RPMI8226 (cell line): ENCODE measurements around the gene CFTR.
A peak's percentile ranks its signal among the peaks of the same experiment; 100 is the strongest.
"Not testable (repeated sequence)": the region's sequence is repeated elsewhere in the genome, so short reads cannot be mapped to it uniquely, and the experiment has no call there.

Experiments
- DNase-seq: peaks from one replicate; pipeline ENCODE4 v3.0.0-alpha.2; 2015

Gene CFTR

DNA sequence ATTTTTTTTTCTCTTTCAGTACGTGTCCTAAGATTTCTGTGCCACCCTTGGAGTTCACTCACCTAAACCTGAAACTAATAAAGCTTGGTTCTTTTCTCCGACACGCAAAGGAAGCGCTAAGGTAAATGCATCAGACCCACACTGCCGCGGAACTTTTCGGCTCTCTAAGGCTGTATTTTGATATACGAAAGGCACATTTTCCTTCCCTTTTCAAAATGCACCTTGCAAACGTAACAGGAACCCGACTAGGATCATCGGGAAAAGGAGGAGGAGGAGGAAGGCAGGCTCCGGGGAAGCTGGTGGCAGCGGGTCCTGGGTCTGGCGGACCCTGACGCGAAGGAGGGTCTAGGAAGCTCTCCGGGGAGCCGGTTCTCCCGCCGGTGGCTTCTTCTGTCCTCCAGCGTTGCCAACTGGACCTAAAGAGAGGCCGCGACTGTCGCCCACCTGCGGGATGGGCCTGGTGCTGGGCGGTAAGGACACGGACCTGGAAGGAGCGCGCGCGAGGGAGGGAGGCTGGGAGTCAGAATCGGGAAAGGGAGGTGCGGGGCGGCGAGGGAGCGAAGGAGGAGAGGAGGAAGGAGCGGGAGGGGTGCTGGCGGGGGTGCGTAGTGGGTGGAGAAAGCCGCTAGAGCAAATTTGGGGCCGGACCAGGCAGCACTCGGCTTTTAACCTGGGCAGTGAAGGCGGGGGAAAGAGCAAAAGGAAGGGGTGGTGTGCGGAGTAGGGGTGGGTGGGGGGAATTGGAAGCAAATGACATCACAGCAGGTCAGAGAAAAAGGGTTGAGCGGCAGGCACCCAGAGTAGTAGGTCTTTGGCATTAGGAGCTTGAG, at the start of gene CFTR:
Gene CFTR, plus strand, starts transcription at position 801 of the 830 bp plus-strand sequence. CDS start 70 bp downstream, outside the sequence.
- DNase-seq = no peak

DNA sequence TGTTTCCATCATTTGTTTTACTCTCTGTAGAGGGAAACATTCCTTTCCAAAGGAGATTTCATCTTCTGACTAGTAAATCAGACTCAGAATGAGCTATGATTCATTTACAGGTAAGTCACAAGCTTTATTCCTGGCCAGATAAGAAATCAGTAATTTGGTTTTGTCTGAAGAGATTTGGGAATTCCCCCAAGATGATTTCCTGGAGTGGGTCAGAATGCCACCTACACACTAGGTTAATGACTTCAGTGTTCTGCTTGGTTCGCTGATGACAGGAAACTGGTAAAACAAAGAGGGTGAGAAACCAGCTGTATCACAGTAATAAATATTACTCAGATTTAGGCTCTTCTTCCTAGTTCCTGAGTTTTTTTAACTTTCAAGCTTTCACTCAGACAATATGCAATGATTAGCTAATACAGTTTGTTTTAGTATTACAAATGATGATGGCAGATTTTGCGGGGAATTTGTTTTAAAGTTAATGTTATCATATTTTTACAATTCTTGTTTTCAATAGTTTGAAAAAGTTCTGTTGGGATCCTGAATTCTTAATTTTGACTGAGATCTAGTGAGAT, 44.3 kb upstream of the CFTR start:
- DNase-seq = no peak

DNA sequence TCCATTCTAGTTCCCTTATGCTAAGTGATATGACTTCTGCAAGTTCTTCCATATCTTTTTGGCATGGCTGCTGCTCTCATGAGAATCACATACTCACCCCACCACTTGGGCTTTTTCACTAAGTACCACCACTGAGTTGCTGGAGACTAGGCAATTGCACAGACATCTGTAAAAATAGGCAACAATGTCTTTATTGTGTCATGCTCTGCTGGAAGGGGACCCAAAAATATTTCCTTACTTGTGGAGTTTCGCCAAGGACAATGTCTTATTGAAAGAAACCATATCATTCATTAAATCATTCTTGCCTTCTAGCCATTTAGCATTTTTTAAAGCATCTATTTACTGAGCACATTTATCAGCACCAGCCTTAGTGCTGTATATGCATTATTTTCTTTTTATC, 35.2 kb upstream of the CFTR start:
- DNase-seq = no peak

DNA sequence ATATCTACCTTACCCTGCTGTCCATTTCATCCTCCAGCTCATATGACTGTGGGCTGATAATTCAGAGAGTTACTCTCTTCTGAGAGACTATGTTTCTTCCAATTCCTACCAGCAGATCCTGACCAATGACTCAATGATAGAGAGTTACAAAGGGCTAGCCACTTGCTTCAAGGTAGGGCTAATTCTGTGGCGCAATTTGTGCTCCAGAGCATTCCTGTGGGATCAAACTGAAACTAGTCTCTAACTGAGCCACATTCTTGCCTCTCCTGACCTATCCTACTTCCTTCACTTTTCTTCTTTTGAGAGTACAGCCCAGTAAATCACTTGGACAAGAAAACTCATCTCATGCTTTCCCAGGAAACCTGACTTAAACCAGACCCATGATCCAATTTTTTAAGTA, 34.6 kb upstream of the CFTR start:
- DNase-seq = no peak

DNA sequence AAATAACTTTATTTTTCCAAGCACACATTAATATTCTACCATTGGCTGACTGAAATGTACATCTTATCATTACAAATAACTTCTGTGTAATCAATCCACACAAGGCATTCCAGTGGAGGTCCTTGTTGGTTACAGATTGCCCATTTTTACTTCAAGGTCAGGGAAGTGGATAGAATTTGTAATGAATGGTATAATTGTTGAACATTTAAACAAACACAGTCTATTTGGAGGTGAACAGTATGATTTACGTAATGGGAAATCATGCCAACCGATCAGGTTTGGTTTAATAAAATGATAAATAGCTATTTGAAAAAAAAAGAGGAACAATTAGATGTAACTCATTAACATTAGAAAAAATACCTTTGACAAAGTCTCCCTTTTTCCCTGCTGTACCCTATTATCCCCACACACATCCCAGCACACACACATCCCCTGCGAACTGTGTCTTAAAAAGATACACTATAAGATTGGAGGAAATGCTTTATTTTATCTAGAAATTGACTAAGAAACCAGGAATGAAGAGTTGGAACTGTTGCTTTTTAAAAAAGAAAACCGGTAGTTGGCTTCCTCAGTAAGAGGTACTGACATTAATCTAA, 33.5 kb upstream of the CFTR start:
- no peak for DNase-seq

DNA sequence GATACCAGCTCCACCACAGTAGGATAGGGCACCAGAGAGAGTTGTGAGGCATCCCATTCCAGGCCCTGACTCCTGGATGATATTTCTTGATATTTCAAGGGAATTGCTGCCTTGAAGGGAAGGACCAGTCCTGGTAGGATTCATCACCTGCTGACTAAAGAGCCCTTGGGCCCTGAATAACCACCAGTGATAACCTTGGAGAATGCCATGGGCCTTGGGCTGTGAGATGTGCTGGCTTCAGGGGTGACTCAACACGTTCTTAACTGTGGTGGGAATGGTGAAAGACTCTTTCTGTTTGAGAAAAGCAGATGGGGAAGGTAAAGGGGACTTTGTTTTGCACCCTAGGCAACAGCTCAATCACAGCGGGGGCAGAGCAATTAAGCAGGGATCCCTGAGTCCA, 31.2 kb upstream of the CFTR start:
- DNase-seq = no peak

DNA sequence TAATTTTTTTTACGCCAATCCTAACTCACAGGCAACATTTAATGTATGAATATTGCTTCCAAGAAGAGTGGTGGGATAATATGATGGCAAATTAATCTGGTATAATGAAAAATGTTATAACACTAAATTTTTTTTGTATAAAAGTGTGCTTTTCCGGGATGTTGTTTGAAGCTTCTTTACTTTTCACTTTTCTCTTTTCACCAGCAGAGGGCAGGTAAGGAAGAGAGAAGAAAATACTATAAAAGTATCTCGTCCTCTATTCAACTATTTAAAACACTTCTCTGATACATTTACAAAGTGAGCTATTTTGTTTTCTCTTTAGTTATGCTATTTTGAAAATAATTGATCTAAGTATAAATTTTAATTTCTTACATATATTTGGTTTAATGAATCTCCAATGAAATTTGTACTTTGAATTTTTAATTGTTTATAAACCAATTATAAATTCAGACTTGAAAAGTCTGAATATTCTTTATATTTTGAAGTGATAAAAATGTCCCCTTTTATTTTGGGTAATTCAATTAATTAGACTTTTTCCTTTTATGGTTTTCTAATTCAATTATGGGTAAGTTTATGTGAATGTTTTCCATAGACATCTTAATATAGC, 20.7 kb upstream of the CFTR start:
- DNase-seq = peak; percentile 65

DNA sequence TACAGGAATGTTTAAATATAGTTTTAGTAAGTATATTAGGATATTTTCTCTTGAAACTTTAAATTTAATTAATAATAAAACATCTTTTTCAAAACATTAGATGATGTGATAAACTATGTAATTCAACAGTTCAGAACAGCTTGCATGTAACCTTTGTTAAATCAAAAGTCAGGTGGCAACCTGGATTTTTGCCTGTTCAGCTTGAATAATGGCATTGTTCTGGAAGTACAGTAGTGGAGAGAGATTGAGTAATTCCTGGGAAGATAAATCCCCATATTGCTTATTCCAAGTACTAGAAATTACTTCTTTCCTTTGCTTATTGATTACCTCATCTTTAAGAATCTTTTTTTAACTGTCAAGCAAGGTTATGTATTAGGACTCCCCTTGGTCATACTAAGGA, 20.1 kb upstream of the CFTR start:
- DNase-seq = no peak

DNA sequence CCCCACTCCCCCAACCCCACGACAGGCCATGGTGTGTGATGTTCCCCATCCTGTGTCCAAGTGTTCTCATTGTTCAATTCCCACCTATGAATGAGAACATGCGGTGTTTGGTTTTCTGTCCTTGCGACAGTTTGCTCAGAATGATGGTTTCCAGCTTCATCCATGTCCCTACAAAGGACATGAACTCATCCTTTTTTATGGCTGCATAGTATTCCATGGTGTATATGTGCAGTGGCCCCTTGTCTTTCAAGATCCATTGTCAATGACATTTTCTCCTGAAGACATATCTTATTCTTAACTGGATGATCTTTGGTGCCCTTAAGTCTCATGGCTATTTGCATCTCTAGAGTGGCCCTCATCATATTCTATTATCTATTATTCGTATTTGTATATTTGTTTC, 19.0 kb upstream of the CFTR start:
- DNase-seq = not testable (repeated sequence)

DNA sequence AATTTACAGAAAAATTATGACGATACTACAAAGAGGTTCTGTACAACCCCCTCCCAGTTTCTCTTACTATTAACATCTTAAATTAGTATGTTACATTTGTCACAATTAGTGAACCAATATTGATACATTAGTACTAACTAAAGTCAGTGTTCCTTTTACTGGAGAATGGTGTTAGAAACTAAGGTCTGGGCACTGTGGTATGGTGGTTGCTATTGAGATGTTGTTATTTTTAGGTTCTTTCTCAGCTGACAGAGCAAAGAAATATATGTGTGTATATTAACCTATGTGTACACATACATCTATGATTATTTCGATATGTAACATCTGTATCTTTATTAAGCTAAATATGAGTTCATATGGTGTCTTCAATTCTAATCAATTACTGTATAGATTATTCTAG, 11.7 kb upstream of the CFTR start:
- DNase-seq = no peak

DNA sequence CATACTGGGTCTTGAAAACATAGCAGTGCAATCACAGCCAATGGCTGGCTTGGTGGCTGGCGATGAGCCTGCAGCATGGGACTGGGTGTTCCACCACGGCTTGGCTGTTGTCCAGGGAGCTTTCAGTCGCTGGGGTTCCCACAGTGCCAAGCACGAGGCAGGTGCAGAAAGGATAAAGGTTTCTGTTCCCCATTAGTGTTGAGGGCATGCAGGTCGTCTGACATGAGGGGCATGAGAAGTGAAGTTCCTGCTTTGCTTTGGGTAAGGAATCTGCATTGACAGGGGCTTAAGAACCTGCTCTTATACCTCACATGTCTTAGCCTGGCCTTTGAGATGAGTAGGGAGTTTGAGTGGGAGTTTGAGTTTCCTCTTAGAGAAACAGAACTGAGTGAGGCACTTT, 9.0 kb upstream of the CFTR start:
- peak; percentile 100 for DNase-seq

DNA sequence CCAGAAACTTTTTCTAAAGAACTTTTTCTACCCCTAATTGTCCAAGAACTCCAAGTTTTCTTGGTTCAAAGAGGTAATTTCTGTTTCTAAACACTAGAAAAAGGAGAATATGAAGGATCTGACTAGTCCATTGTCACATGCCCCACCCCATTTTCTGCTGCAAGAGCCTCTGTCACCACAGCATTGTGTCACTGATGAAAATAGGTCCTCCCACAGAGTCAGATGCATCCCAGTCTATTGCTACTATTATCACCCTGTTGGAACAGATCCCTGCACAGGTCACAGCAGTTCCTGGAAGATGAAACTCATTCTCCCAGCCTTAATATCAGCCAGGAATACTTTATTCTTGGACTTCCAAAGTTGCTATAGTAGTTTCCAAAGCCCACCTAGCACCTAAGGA, 7.5 kb upstream of the CFTR start:
- peak; percentile 31 for DNase-seq

DNA sequence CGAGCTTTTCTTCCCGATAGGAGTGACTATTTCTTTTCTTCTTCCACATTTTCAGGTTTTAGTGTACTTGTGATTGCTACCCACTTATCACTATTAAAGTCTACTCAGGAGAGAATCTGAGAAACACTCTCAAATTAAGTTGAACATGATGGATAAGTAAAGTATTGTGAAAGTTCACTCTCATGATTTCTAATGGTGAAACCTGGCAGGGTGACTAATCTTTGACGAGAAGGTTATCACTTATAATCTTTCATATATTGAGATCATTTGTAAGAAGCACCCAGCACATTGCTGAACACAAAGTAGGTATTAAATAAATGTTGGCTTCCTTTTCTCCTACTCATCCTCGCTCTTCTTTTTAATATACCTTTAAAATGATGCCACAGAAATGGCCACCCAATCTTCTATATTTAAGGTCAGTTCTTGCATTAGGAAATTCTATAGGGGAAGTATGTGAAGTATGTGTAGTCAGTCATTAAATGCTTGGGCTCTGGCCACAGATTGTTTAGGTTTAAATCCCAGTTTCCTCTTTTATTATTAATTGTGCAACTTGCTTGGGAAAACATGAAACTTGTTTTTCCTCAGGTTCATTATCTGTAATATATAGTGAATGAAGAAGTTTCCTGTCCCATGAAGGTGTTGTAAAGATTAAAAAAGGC, 3.1 kb upstream of the CFTR start:
- DNase-seq = no peak

DNA sequence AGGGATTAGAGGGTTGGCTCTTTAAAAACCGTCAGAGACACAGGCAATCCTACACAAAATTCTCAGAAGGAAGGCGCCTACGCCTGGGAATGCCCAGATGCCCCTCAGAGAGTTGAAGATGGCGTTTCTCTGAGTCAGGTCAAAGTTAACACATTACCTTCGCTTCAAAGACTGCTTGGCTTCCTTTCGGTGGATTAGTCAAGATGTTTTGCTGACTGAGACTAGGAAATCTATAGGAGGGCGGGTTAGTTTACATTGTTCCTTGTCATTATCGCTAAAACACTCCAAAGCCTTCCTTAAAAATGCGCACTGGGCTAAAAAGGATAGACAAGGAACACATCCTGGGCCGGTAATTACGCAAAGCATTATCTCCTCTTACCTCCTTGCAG, 995 bp upstream of the CFTR start:
- DNase-seq = no peak

DNA sequence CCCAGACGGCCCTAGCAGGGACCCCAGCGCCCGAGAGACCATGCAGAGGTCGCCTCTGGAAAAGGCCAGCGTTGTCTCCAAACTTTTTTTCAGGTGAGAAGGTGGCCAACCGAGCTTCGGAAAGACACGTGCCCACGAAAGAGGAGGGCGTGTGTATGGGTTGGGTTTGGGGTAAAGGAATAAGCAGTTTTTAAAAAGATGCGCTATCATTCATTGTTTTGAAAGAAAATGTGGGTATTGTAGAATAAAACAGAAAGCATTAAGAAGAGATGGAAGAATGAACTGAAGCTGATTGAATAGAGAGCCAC, 184 bp downstream of the CFTR start:
- DNase-seq = no peak

DNA sequence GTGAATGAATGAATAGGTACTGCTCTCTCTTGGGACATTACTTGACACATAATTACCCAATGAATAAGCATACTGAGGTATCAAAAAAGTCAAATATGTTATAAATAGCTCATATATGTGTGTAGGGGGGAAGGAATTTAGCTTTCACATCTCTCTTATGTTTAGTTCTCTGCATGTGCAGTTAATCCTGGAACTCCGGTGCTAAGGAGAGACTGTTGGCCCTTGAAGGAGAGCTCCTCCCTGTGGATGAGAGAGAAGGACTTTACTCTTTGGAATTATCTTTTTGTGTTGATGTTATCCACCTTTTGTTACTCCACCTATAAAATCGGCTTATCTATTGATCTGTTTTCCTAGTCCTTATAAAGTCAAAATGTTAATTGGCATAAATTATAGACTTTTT, 1.2 kb downstream of the CFTR start:
- no peak for DNase-seq

DNA sequence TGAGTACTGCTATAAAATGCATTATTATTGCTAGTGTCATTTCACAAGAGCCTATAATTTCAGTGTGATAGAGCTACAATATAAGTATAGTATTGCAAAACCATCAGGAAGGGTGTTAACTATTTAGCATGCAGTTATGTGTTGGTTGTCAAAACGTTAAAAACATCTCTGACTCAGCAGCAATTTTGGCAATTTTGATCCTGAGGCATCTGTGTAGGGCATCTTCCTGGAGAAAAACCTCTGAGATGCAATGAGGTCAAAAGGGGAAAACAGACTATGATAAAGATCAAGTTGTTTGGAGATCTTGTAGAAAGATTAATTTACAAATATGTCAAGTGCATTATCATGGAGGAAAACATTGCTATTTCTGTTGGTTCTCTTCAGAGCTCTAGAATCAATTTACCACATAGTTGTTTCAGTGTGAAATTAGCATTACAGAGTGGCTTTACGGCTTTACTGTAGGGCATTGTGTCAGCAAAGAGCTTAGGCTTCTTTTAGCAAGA, 5.3 kb downstream of the CFTR start:
- DNase-seq = no peak

DNA sequence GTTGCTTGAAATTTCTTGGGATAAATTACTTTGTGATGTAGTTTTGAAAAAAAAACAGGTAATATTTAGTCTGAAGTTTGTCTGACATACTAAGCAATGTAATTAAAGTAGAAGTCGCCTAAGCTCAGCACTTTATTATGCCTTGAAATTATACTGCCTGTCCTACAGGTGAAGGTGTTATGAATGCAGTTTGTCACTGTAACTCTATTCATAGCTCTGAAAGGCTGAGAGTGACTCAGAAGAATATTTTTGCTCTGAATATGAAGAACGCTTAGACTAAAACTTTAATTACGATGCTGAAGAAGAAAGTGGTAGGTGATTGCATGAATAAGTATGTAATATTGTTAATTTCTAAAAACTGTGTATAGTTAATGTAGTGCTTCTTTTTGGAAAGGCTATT, 9.2 kb downstream of the CFTR start:
- DNase-seq = no peak

DNA sequence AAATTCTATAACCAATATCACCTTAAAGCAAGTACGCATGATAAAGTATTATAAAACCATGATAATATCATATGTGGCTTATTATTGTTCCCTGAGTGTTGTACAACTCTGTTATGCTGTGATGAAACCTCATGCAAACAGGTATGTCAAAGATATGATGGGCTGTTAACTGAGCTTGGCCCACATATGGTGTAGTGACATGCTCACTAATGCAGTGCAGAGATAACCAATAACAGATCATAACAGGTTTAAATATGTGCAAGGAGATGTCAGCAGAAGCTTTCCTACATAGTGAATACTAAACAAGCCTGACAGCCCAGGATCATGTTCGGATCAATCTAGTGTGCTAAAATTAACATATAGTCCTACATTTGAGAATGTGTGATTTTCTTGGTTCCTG, 9.6 kb downstream of the CFTR start:
- no peak for DNase-seq

DNA sequence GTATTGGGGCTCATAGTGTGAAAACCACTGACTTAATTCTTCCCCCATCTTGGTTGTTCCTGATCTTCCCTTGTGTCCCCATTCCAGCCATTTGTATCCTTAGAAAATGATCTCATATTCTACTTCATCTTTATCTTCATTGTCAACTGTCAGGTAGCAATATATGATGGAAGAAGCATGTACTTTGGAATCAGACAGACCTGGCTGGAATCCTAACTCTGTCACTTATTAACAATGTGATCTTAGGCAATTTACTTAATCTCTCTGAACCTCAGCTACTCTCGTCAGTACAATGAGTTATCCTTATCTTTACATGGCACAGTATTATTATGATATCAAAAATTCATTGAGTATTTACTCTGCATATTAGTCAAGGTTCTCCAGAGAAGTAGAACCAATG, 10.1 kb downstream of the CFTR start:
- no peak for DNase-seq

DNA sequence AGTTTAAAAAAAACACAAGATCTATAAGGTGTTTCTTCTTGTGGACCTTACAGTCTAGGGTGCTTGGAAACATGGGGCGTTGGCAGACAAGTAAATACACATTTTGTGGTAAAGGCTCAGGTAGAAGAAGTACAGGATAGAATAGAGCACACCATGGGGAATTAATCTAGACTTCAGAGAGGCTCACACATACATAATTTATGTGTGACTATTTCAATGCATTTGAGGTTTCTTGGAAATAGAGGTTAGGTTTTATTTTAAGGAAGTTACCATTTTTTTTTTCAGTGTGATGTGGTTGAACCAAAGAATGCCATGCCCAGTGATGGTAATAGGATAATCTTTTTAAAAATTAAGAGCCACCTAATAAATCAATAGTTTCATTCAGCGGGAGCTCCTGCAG, 12.8 kb downstream of the CFTR start:
- DNase-seq = no peak

DNA sequence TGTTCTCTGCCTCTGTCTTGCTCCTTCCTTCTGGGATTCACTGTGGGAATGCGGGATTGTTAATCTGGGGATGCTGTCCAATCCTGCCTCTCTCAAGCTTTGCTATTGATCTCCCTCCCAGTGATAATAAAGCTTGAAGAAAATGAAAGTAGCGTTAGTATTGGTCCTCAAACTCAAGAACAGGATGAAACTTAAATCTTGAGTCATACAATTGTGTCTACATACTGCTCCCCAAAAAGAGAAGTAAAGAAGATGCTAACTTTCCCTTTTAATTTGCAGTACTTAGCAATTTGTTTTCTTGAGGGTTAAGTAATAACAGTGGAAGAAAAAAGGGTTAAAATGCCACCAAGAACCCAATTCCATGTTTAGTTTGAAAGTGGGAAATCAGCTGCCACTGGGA, 13.6 kb downstream of the CFTR start:
- no peak for DNase-seq

DNA sequence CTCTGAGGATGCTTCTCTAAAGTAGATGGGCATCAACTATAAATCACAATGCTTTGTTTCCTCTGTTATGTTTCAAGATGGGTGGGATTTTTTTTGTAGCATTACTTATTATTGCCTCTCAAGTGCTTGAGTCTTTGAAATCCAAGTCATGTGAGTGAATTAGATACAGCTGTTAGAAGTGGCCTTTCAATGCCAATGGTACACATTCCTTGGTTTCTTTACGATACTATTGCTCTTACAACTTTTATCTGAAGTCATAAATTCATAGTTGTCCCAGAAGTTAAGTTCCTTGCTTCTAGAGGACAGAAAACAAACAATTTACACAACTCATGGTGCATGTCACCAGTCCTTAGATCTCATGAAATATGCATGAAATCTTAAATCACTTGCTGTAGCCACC, 15.5 kb downstream of the CFTR start:
- DNase-seq = no peak

DNA sequence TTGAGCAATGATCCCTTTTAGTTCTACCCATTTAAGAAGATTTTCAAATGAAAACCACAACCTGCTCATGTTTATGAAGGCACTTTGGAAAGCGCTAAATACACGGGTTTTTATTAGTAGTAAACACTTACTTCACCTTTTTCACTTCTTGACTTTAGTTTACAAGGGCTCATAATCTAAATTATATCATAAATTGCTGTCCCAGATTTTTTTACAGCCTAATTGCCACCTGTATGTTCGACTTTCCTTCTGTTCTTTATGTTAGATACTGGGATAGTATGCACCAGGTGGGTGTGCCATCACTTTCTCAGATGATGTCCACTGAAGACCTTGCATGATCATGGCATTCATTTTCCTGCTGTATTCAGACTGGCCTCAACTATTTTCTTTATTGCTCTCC, 22.5 kb downstream of the CFTR start:
- DNase-seq = no peak
